Endothelial cell of umbilical vein (primary cell): ENCODE results near the gene TENT4B. TPM values are rescaled to one million over a fixed set of nuclear protein-coding genes. Genes with fewer than 3 reads are reported as not detected.

ENCODE experiments used
- BruUV-seq: library from RNA; stranded (reverse); fragments of 400-500 nt; replicated peaks from 2 replicates; lab custom pipeline; 2021; lab: Mats Ljungman, UMichigan
- CTCF ChIA-PET: fragments of 300-600, 350-600 bp; sonication (Branson Sonifier 250); formaldehyde crosslinking; loops from one replicate; lab custom pipeline; 2021; ENCODE audit warnings: antibody characterized with exemption, inconsistent platforms; lab: Charles Lee
- POLR2A ChIA-PET: fragments of 300-600, 350-600 bp; sonication (Branson Sonifier 250); formaldehyde crosslinking; loops from one replicate; lab custom pipeline; 2021; ENCODE audit warnings: antibody characterized with exemption, inconsistent platforms; lab: Charles Lee
- DNase-seq: peaks from one replicate; pipeline ENCODE4 v3.0.0-alpha.2; 2011; ENCODE audit warnings: low read depth, low spot score
- FAIRE-seq: peaks from 2 replicates; lab custom pipeline; 2011; peaks lifted over from hg19 to GRCh38; lab: Jason Lieb, UNC
- H2AFZ ChIP-seq: 2 replicates; pipeline ENCODE4 v1.6.0; 2012; ENCODE audit warnings: low read depth, low read length, control low read depth, inconsistent platforms
- H3K27ac ChIP-seq: 2 replicates; pipeline ENCODE4 v1.5.1; 2011; ENCODE audit warnings: low read depth, mild to moderate bottlenecking, control low read depth, low read length, moderate library complexity; ENCODE audit not compliant: insufficient read depth
- H3K27me3 ChIP-seq, 2 experiments: 2 replicates each; pipeline versions ENCODE4 v1.6.0 to v1.6.1; 2011; ENCODE audit warnings: low read length in 2 of 2, mixed read lengths in 1 of 2; ENCODE audit not compliant: control insufficient read depth in 2 of 2, insufficient read depth in 2 of 2
- H3K36me3 ChIP-seq, 2 experiments: 2 replicates in 1 of 2; 3 replicates in 1 of 2; pipeline ENCODE4 v1.5.1; 2011; ENCODE audit warnings: low read length in 2 of 2, mild to moderate bottlenecking in 1 of 2, moderate library complexity in 1 of 2; ENCODE audit not compliant: control insufficient read depth in 2 of 2, insufficient read depth in 2 of 2; ENCODE audit errors: extremely low read depth in 1 of 2
- H3K4me1 ChIP-seq: 3 replicates; pipeline ENCODE4 v1.5.1; 2011; ENCODE audit warnings: mild to moderate bottlenecking, low read length; ENCODE audit not compliant: control insufficient read depth, insufficient read depth; ENCODE audit errors: extremely low read depth
- H3K4me2 ChIP-seq: 2 replicates; pipeline ENCODE4 v1.6.1; 2011; ENCODE audit warnings: low read length, control low read depth, mixed read lengths; ENCODE audit not compliant: insufficient read depth
- H3K4me3 ChIP-seq, 3 experiments: fragments of 200-600 bp in 1 of 3; sonication (generic), shearing (Covaris generic) in 1 of 3; replicated peaks in 1 of 3; 2 replicates each; pipeline ENCODE4 v1.5.1; 2011 to 2016; ENCODE audit warnings: control low read depth in 3 of 3, low read length in 3 of 3, mild to moderate bottlenecking in 2 of 3, inconsistent platforms in 1 of 3, low read depth in 1 of 3, moderate library complexity in 1 of 3; ENCODE audit not compliant: insufficient read depth in 1 of 3
- H3K79me2 ChIP-seq: 2 replicates; pipeline ENCODE4 v1.6.0; 2012; ENCODE audit warnings: low read length, inconsistent platforms; ENCODE audit not compliant: control insufficient read depth, insufficient read depth
- H3K9ac ChIP-seq: replicated peaks from 2 replicates; pipeline ENCODE3; 2011; ENCODE audit warnings: low read length, control low read depth; ENCODE audit not compliant: insufficient read depth; ENCODE audit errors: extremely low read depth
- H3K9me1 ChIP-seq: replicated peaks from 3 replicates; pipeline ENCODE4 v1.6.0; 2011; ENCODE audit warnings: mild to moderate bottlenecking, low read length; ENCODE audit not compliant: control insufficient read depth, insufficient read depth; ENCODE audit errors: extremely low read depth
- H3K9me3 ChIP-seq: replicated peaks from 2 replicates; pipeline ENCODE4 v1.5.1; 2012; ENCODE audit warnings: low read length, inconsistent platforms; ENCODE audit not compliant: control insufficient read depth, insufficient read depth
- H4K20me1 ChIP-seq: replicated peaks from 2 replicates; pipeline ENCODE3; 2011; ENCODE audit warnings: mild to moderate bottlenecking, low read length; ENCODE audit not compliant: control insufficient read depth, insufficient read depth; ENCODE audit errors: extremely low read depth
- CTCF ChIP-seq, 2 donors: IDR thresholded peaks; 1 replicate in 1 of 2; 2 replicates in 1 of 2; pipeline ENCODE4 v1.5.1; 2011; ENCODE audit warnings: low read length in 2 of 2, mild to moderate bottlenecking in 2 of 2, moderate library complexity in 2 of 2, control low read depth in 1 of 2, inconsistent platforms in 1 of 2, low read depth in 1 of 2; ENCODE audit not compliant: insufficient read depth in 1 of 2; ENCODE audit errors: extremely low read depth in 1 of 2
- EZH2 ChIP-seq: IDR thresholded peaks from 2 replicates; pipeline ENCODE4 v1.6.1; 2012; ENCODE audit warnings: borderline replicate concordance, low read depth, mild to moderate bottlenecking, moderate library complexity, low read length, inconsistent platforms; ENCODE audit not compliant: severe bottlenecking
- FOS ChIP-seq: IDR thresholded peaks from 2 replicates; pipeline ENCODE4 v1.6.1; 2011; ENCODE audit warnings: mild to moderate bottlenecking, low read length, moderate library complexity, borderline replicate concordance; ENCODE audit not compliant: insufficient read depth
- GATA2 ChIP-seq: IDR thresholded peaks from 2 replicates; pipeline ENCODE4 v1.7.0; 2011; ENCODE audit warnings: low read depth, mild to moderate bottlenecking, moderate library complexity, mixed read lengths, low read length; ENCODE audit not compliant: insufficient read length, insufficient read depth
- JUN ChIP-seq: IDR thresholded peaks from 2 replicates; pipeline ENCODE4 v1.6.1; 2011; ENCODE audit warnings: borderline replicate concordance, low read depth; ENCODE audit not compliant: insufficient read length, insufficient read depth
- MYC ChIP-seq: IDR thresholded peaks from one replicate; pipeline ENCODE4 v1.6.1; 2011; ENCODE audit warnings: mild to moderate bottlenecking, low read depth, low read length
- POLR2A ChIP-seq: IDR thresholded peaks from 2 replicates; pipeline ENCODE4 v1.6.1; 2012; ENCODE audit warnings: low read depth, mild to moderate bottlenecking, control low read depth, low read length
- POLR2AphosphoS5 ChIP-seq: IDR thresholded peaks from 2 replicates; pipeline ENCODE4 v1.6.1; 2012; ENCODE audit warnings: low read depth, mild to moderate bottlenecking, control low read depth, low read length, moderate library complexity; ENCODE audit not compliant: insufficient read depth
- dilution Hi-C: fragments of 300-500 bp; cut with MboI; formaldehyde crosslinking; loops from one replicate; pipeline ENCODE4 v1.15.0; 2019; ENCODE audit warnings: low sequenced_read_pairs; ENCODE audit not compliant: extremely low pct_ligation_motif_present
- intact Hi-C: fragments of 100-400 bp; cut with micrococcal nuclease; formaldehyde crosslinking; loops from one replicate; pipeline ENCODE4 v1.10.0; 2022
- polyA plus RNA-seq, 4 experiments: library from polyadenylated mRNA; depleted of rRNA in 3 of 4; stranded (reverse) in 3 of 4; unstranded in 1 of 4; fragments of >200 nt; gene quantifications; 2 replicates each; pipeline versions ENCODE4 v1.2.1 to v1.2.3, GENCODE V29; 2011 to 2012; ENCODE audit warnings: missing spikeins in 1 of 4
- total RNA-seq: library from RNA; stranded (reverse); gene quantifications from 2 replicates; pipeline ENCODE4 v1.2.3, GENCODE V29; 2021
- TF ChIP-seq, protein P1 (sequence below): IDR thresholded peaks from 2 replicates; pipeline ENCODE4 v1.6.1; 2011; ENCODE audit not compliant: insufficient read depth, insufficient read length

The TENT4B gene
- total and polyA plus RNA-seq, 2 donors (not counting 3 experiments of a cell fraction or from before 2014, with no cell fraction given), result 4.2 to 13.1 TPM

- no peaks in the 10 kb centered on the region for H3K9me3 ChIP-seq
- FAIRE-seq (no peak), DNase-seq (no peak)
- dilution Hi-C loops (no loop called here), intact Hi-C loops (no loop called here)
- no peak overlapping the region for H3K9ac ChIP-seq
- ChIA-PET POLR2A (no interaction called here), CTCF (interaction anchor here (0.6 to 1.0 kb wide), 4 partner anchors 10 to 301 kb away, joined by 3 to 5 read pairs (median 3); partner anchors contain the start of gene CNEP1R1)
- no peaks in the 10 kb centered on the region for H3K27me3 ChIP-seq
- BruUV-seq, result no TSS peak
- H3K27ac ChIP-seq, result no peak overlapping the region
- no peaks in the 10 kb centered on the region for H3K36me3 ChIP-seq
- TF ChIP-seq CTCF (IDR thresholded peaks at IDR 0.05; ENCODE audit: extremely low read depth in 1 of 2, insufficient read depth in 1 of 2, low read depth in 1 of 2, low read length in 2 of 2) (no peak), GATA2 (no peak), POLR2A (no peak), JUN (no peak), MYC (no peak), POLR2AphosphoS5 (no peak), FOS (no peak), EZH2 (no peak)
- TF ChIP-seq, protein P1, sequence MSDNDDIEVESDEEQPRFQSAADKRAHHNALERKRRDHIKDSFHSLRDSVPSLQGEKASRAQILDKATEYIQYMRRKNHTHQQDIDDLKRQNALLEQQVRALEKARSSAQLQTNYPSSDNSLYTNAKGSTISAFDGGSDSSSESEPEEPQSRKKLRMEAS, result no peak
- H3K4me2 ChIP-seq, result no peak overlapping the region
- no peak overlapping the region for H3K4me3 ChIP-seq
- no peaks in the 10 kb centered on the region for H4K20me1 ChIP-seq
- H3K4me1 ChIP-seq, result no peaks in the 10 kb centered on the region
- H3K9me1 ChIP-seq, result no peaks in the 10 kb centered on the region
- no peaks in the 10 kb centered on the region for H3K79me2 ChIP-seq
- no peak overlapping the region for H2AFZ ChIP-seq
Observed at GRCh38 chr16:50275428-50276325, 122.6 kb downstream of the TENT4B start.
